AG04449 (cell line): ENCODE measurements around the gene PFN2.

Source experiments
- CTCF ChIA-PET: fragments of 350-600 bp; formaldehyde crosslinking; extraction: SDS; loops from one replicate; lab custom pipeline; 2021; ENCODE audit warnings: antibody characterized with exemption; lab: Yijun Ruan, JAX
- POLR2A ChIA-PET: fragments of 400-600, 350-600 bp; formaldehyde crosslinking; extraction: SDS; loops from one replicate; lab custom pipeline; 2020; ENCODE audit warnings: antibody characterized with exemption, inconsistent platforms; lab: Yijun Ruan, JAX
- DNase-seq: peaks from one replicate; pipeline ENCODE4 v3.0.0-alpha.2; 2010; ENCODE audit warnings: low read depth, low spot score
- H3K4me3 ChIP-seq: 2 replicates; pipeline ENCODE4 v1.5.1; 2011; ENCODE audit warnings: low read depth, mild to moderate bottlenecking, control low read depth, low read length
- CTCF ChIP-seq: IDR thresholded peaks from one replicate; pipeline ENCODE4 v1.5.1; 2011; ENCODE audit warnings: mild to moderate bottlenecking, moderate library complexity, low read length, control low read depth, inconsistent platforms; ENCODE audit not compliant: insufficient read depth; ENCODE audit errors: missing control alignments

PFN2 gene

GRCh38 chr3:149969110-149969939 lies 1.4 kb downstream of the PFN2 start:
- CTCF ChIA-PET = interaction anchor here (0.6 to 12.3 kb wide), 17 partner anchors 11 to 526 kb away, joined by 3 to 155 read pairs (median 5); no protein-coding TSS in a partner anchor
- peak; percentile 14 for TF ChIP-seq CTCF
- POLR2A ChIA-PET = interaction anchor here (0.9 to 2.3 kb wide), 3 partner anchors 178 to 577 kb away, joined by 3 to 9 read pairs (median 6); partner anchors contain the start of genes EIF2A and SERP1
- peak overlapping the region; percentile 83 for H3K4me3 ChIP-seq
- peak; percentile 59 for DNase-seq

GRCh38 chr3:149968216-149968615 lies 2.5 kb downstream of the PFN2 start:
- POLR2A ChIA-PET = no interaction called here

GRCh38 chr3:149967086-149967685 lies 3.5 kb downstream of the PFN2 start:
- TF ChIP-seq CTCF = peak; percentile 23
- H3K4me3 ChIP-seq = peak overlapping the region; percentile 83
- DNase-seq = no peak
- ChIA-PET CTCF (interaction anchor here (0.7 to 12.3 kb wide), 24 partner anchors 9 to 327 kb away, joined by 3 to 155 read pairs (median 5); no protein-coding TSS in a partner anchor), POLR2A (interaction anchor here (1.0 kb wide), 1 partner anchor 445 kb away, joined by 3 read pairs; no protein-coding TSS in a partner anchor)

More at GRCh38 chr3:149968216-149968615, 2.5 kb downstream of the PFN2 start:
- CTCF ChIA-PET = interaction anchor here (1.0 to 12.3 kb wide), 16 partner anchors 13 to 528 kb away, joined by 3 to 155 read pairs (median 9); no protein-coding TSS in a partner anchor
- no peak for DNase-seq
- no peak for TF ChIP-seq CTCF
- peak overlapping the region; percentile 83 for H3K4me3 ChIP-seq

GRCh38 chr3:149965278-149965677 lies 5.4 kb downstream of the PFN2 start:
- no peak for DNase-seq
- no peak overlapping the region for H3K4me3 ChIP-seq
- no peak for TF ChIP-seq CTCF
- ChIA-PET POLR2A (no interaction called here), CTCF (interaction anchor here (1.0 to 12.3 kb wide), 12 partner anchors 10 to 531 kb away, joined by 3 to 155 read pairs (median 11); no protein-coding TSS in a partner anchor)

GRCh38 chr3:149964291-149964690 lies 6.4 kb downstream of the PFN2 start:
- no peak for DNase-seq
- ChIA-PET CTCF (interaction anchor here (1.3 to 12.3 kb wide), 7 partner anchors 9 to 532 kb away, joined by 3 to 155 read pairs (median 47); no protein-coding TSS in a partner anchor), POLR2A (interaction anchor here (0.9 kb wide), 1 partner anchor 9 kb away, joined by 4 read pairs; no protein-coding TSS in a partner anchor)
- H3K4me3 ChIP-seq = no peak overlapping the region
- no peak for TF ChIP-seq CTCF
